HG03064 (cell line): ENCODE data around the gene CNPPD1.

Experiments used
- ATAC-seq: cut with Tn5 transposase; IDR thresholded peaks from one replicate; pipeline ENCODE4 v1.9.1; 2021; ENCODE audit warnings: low read depth; ENCODE audit not compliant: unreplicated experiment

The CNPPD1 gene

GRCh38 chr2:219181531-219181930 is 4.8 kb upstream of the CNPPD1 start:
- no peak for ATAC-seq

- ATAC-seq: no peak
Measured at GRCh38 chr2:219180961-219181360, 4.2 kb upstream of the CNPPD1 start.

- no peak for ATAC-seq
Measured at GRCh38 chr2:219179601-219180465, 3.1 kb upstream of the CNPPD1 start.

GRCh38 chr2:219178377-219179175 is 1.9 kb upstream of the CNPPD1 start:
- ATAC-seq: peak; percentile 15

GRCh38 chr2:219177552-219178376 is 1.0 kb upstream of the CNPPD1 start, which contains the start of gene RETREG2:
TSS of gene RETREG2 (plus strand) at chr2:219178275. CDS start at chr2:219178353, 78 bp downstream.
- ATAC-seq: peak; percentile 36

GRCh38 chr2:219175928-219176817 is 552 bp downstream of the CNPPD1 start:
- ATAC-seq: peak; percentile 25

- no peak for ATAC-seq
Measured at GRCh38 chr2:219175486-219175885, 1.2 kb downstream of the CNPPD1 start.

GRCh38 chr2:219174801-219175200 is 1.9 kb downstream of the CNPPD1 start:
- ATAC-seq: no peak

- no peak for ATAC-seq
Measured at GRCh38 chr2:219174146-219174545, 2.6 kb downstream of the CNPPD1 start.

GRCh38 chr2:219173176-219173575 is 3.5 kb downstream of the CNPPD1 start:
- ATAC-seq: no peak

GRCh38 chr2:219172231-219173154 is 4.2 kb downstream of the CNPPD1 start:
- no peak for ATAC-seq

- no peak for ATAC-seq
Measured at GRCh38 chr2:219171231-219171651, 5.5 kb downstream of the CNPPD1 start.

- ATAC-seq: no peak
Measured at GRCh38 chr2:219169930-219170654, 6.6 kb downstream of the CNPPD1 start, which contains the start of gene SLC23A3. TSS of gene SLC23A3 (minus strand) at chr2:219170029. CDS start at chr2:219169984, 45 bp downstream.

- ATAC-seq: no peak
Measured at GRCh38 chr2:219168932-219169331, 7.8 kb downstream of the CNPPD1 start.

GRCh38 chr2:219168526-219168925 is 8.2 kb downstream of the CNPPD1 start:
- no peak for ATAC-seq

- ATAC-seq: no peak
Measured at GRCh38 chr2:219167997-219168396, 8.7 kb downstream of the CNPPD1 start.

- ATAC-seq: no peak
Measured at GRCh38 chr2:219165058-219165911, 11.4 kb downstream of the CNPPD1 start.
